Fibroblast of villous mesenchyme (primary cell): ENCODE measurements around the gene DNM2. TPM values are rescaled to one million over a fixed set of nuclear protein-coding genes. Genes with fewer than 3 reads are reported as not detected.

ENCODE experiments used
- DNase-seq: peaks from one replicate; pipeline ENCODE4 v3.0.0-alpha.2; 2010; ENCODE audit warnings: low read depth
- H3K4me3 ChIP-seq: 2 replicates; pipeline ENCODE4 v1.5.1; 2011; ENCODE audit warnings: low read depth, mild to moderate bottlenecking, low read length
- total RNA-seq: library from RNA; depleted of rRNA; stranded (reverse); fragments of >200 nt; gene quantifications from 2 replicates; pipeline ENCODE4 v1.2.3, GENCODE V29; 2012
- TF ChIP-seq, protein P1 (sequence below): IDR thresholded peaks from 2 replicates; pipeline ENCODE4 v1.5.1; 2012; ENCODE audit warnings: low read depth, mild to moderate bottlenecking, low read length; ENCODE audit not compliant: insufficient read depth

Gene DNM2
- total RNA-seq, 1 donor, result 101 TPM

DNA sequence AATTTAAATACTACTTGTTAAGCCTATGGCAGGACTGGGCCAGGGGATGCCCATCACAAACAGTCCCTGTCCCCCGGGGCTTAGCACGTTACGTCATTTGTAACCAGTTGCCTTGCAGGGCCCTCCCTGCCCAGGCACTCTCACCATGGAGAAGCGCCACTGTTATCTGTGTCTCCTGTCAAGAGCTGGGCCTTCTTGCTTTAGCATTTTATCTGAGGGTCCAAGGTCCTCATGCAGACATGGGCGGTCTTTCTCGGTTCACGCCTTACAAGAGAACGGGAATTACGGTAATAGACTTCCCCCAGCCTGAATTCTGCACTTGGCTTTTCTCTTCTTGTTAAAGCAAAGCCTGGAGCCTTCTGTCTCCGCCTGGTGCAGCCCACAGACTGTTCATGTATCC lies 72.0 kb downstream of the DNM2 start:
- H3K4me3 ChIP-seq, result no peak overlapping the region
- DNase-seq, result no peak
- TF ChIP-seq, protein P1, sequence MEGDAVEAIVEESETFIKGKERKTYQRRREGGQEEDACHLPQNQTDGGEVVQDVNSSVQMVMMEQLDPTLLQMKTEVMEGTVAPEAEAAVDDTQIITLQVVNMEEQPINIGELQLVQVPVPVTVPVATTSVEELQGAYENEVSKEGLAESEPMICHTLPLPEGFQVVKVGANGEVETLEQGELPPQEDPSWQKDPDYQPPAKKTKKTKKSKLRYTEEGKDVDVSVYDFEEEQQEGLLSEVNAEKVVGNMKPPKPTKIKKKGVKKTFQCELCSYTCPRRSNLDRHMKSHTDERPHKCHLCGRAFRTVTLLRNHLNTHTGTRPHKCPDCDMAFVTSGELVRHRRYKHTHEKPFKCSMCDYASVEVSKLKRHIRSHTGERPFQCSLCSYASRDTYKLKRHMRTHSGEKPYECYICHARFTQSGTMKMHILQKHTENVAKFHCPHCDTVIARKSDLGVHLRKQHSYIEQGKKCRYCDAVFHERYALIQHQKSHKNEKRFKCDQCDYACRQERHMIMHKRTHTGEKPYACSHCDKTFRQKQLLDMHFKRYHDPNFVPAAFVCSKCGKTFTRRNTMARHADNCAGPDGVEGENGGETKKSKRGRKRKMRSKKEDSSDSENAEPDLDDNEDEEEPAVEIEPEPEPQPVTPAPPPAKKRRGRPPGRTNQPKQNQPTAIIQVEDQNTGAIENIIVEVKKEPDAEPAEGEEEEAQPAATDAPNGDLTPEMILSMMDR, result no peak

DNA sequence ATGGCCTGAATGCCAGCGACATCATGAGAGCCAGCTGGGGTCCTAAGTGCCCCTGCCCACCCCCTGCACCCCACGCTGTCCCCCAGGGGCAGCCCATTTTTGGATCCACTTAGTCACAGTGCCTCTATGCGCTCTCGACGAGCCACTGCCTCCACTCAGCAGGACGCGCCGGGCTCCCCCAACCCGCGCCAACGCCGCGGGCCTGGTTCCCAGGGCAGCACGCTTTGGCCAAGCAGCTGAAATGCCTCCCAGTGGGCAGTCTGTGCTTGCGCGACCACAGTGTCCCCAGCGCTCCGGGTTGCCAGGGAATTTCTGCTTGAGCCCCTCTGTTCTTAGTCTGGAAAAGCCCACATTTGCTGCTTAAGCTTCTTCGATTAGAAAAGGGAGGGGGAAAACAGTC lies 78.8 kb downstream of the DNM2 start:
- H3K4me3 ChIP-seq, result no peak overlapping the region
- TF ChIP-seq, protein P1, result no peak
- DNase-seq, result no peak

DNA sequence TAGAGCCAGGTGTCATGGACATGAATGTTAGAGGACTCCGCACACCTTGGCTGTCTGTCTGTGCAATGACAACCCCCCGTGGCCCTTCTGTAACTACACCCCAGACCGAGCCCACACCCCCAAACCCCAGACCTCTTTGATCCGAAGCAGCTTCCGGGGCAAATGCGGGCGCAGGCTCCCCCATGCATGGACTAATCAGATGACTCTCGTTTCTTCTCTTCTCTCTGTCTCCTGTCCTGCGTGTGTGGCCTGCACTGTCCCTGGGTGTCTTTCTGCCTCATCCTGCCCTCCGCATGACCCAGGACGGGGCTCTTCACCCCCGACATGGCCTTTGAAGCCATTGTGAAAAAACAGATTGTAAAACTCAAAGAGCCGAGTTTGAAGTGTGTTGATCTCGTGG lies 79.2 kb downstream of the DNM2 start:
- no peak overlapping the region for H3K4me3 ChIP-seq
- no peak for DNase-seq
- TF ChIP-seq, protein P1, result no peak

DNA sequence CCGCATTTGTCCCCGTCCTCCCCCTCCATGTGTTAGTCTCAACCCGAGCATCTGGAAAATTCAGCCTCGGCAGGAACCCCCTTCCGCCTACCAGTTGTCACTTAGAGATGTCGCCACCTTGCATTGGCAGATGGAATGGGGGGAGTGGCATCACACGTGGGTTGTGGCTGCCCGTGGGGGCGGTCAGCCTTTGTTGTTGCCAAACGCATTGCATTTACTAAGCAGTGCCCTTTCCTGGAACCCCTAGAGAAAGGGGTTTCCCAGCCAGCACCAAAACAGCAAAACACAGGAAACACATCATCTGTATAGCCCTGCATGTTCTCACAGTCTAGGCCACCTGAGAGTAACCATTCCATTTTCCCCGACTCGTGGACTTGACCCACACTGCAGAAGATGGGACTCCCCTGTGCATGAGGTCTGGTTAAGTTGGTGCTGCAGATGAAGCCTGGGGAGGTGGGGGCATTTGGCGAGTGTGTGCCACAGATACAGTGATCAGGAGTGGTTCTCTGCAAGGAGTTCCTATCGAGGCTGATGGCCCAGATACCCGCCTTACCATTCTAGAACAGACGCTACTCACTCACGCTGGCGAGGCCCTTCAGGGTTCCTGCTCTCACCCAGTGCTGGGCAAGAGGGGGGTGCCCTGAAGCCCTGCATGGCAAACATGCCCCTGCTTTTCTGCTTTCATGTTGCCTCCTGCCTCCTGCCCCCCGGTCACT lies 79.8 kb downstream of the DNM2 start:
- TF ChIP-seq, protein P1, result no peak
- DNase-seq, result no peak
- H3K4me3 ChIP-seq, result no peak overlapping the region

DNA sequence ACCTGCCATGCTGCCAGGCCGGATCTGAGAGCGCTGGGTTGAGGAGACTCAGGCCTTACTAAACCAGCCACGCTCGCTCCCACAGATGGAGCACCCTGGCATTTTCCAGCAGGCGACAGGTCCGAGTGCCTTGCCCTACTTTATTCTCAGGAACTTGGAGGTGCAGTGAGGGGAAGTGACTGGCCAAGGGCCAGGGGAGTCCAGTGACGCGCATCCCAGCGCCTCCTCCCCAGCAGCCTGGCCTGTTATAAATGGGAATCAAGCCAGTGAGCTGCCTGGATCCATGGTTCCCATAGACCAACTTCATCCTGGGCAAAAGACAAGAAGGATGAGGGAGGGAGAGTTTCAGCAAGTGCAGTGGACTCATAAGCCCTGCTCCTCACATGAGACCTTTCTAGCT lies 82.6 kb downstream of the DNM2 start:
- TF ChIP-seq, protein P1, result no peak
- no peak overlapping the region for H3K4me3 ChIP-seq
- DNase-seq, result peak; percentile 33

DNA sequence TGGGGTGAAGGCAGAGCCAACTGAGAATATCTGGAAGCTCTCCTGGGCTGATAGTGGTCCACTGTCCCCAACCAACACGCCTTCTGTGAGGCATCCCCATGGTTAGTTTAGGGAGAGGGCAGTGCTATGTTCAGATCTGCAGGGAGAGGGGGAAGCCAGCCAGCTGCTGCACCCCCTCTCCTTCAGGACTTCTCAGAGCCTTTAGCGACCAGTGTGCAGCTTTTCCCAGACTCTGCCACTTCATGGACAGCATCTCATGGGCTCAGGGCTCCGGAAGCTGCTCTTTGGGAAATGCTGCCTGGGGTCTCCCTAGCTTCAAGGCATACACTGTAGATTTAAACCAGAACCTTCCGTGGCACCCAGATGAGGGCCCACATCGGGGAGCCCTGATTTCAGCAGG lies 84.6 kb downstream of the DNM2 start:
- TF ChIP-seq, protein P1, result no peak
- DNase-seq, result no peak
- H3K4me3 ChIP-seq, result no peak overlapping the region

DNA sequence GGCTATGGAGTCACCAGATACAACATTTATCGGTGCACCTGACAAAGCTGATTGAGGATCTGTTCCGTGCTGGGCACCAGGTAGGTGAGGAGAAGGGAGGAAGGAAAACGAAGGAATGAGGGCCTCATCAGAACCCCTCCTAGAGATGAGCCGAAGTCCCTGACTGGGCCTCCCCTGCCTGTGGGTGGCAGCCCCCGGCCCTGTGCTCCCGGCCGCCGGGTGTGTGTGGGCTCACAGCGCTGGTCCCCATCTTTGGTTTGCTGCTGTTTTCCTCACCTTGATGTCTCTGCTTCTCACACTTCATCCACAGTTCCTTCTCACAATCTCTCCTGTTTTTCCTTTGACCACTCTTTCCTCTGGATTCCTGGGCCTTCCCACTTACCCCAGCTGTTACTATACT lies 85.4 kb downstream of the DNM2 start:
- H3K4me3 ChIP-seq, result no peak overlapping the region
- TF ChIP-seq, protein P1, result no peak
- no peak for DNase-seq
